A375 (cell line): ENCODE data around the gene NFXL1. TPM values are rescaled to one million over a fixed set of nuclear protein-coding genes. Genes with fewer than 3 reads are reported as not detected.

ENCODE experiments used
- total RNA-seq: library from RNA; depleted of rRNA; stranded (reverse); fragments of >200 nt; shearing (Covaris generic); gene quantifications from 2 replicates; pipeline ENCODE4 v1.2.3, GENCODE V29; 2014; rRNA removed

The NFXL1 gene
- 8.1 and 13.7 TPM in 2 replicates for total RNA-seq

GRCh38 chr4:47914220-47914925 is at the start of gene NFXL1:
Gene NFXL1 (minus strand): TSS chr4:47914583. CDS start chr4:47914203, 380 bp downstream.

GRCh38 chr4:47837908-47838294 is 76.5 kb downstream of the NFXL1 start, which contains the start of gene CORIN:
Gene CORIN (minus strand): TSS chr4:47838067. CDS start chr4:47837949, 118 bp downstream.

Other genes starting within 250 kb of the NFXL1 start
- gene CORIN, start 76.5 kb downstream of the NFXL1 start, total RNA-seq = 0.13 and 0.30 TPM in 2 replicates
- gene CNGA1, start 102.1 kb upstream of the NFXL1 start, total RNA-seq = 1.1 TPM in 1 of 2 replicates, not detected in the other
- gene NIPAL1, start 102.2 kb upstream of the NFXL1 start, total RNA-seq = 2.0 and 4.1 TPM in 2 replicates
- gene TXK, start 219.7 kb upstream of the NFXL1 start, total RNA-seq = 1.5 and 3.8 TPM in 2 replicates